ENCODE measurements around the gene LRRC4. TPM values are rescaled to one million over a fixed set of nuclear protein-coding genes. Genes with fewer than 3 reads are reported as not detected.

LRRC4 gene
- total and polyA plus RNA-seq, 7 donors, result 0.39 to 5.0 (median 2.7) TPM

DNA sequence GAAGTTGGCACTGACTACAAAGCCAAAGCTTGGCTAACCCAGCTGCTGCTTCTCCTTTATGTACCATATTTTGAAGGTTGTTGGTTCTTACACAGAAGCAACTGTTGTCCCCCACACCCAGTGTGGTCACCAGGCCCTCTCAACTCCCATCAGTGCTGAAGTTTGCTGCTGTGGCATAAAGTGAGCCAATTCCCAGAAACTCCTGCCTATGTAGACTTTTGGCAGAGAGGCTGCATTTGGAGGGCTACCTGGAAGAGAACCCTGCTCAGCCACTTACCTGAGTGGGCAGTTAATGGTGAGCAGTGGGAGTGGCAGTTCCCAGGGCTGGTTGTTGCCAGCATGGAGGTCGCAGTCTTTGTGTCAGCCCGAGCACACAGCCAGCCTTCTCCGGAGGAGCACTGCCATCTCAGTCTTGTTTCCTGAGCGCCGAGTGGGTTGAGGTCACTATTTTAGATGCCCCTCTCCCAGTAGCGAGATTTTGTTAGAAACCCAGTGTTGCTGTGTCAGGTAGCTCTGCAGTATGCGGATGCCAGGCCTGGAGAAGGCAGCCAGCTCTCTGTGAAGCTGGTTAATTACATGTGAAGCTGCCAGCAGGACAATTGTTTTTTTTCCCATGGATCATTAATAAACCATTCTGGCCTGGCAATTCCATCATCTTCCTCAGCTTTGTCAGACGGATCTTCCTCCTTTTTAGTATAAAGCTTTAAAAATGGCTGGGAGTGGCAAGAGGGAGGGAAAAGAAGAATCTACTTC is 24.5 kb downstream of the LRRC4 start:
- Histone ChIP-seq H3K4me1 (peaks cover 6% of the 10 kb centered on the region), H3K27me3 (ENCODE audit: insufficient read depth in 3 of 3, low read length in 2 of 3) (no peaks in the 10 kb centered on the region), H3K27ac (no peak overlapping the region), H3K36me3 (ENCODE audit: insufficient read depth in 1 of 2, low read depth in 1 of 2) (no peaks in the 10 kb centered on the region), H3K4me3 (no peak overlapping the region), H3K9me3 (no peaks in the 10 kb centered on the region)
- intact Hi-C loops (cut with DNase I), result no loop called here
- no peak for TF ChIP-seq CTCF (IDR thresholded peaks at IDR 0.05)
- WGBS, 3 donors, result 83 to 93% (median 84%) methylated on average over 8 of the region's 8 CpGs
- DNase-seq, result no peak
- ATAC-seq, result no peak

DNA sequence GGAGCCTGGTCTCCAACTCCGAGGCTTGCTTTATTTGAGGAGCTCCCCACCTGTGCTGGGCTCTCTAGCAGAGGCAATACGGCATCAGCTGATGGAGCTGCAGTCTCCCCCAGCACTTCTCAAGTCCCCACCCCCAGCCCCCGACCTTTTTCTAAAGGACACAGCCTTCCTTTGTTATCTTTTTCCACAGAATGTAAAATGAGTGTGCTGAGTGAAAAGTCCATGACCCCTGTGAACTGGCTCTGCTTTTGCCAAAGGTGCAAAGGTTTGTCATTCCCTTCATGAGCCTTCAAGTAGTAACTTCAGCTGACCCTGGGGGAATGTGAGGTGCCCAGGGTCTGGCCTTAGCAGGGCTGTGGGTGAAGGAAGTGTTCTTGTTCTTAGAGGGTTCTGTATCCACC is 25.5 kb downstream of the LRRC4 start:
- no peak for TF ChIP-seq CTCF (IDR thresholded peaks at IDR 0.05)
- DNase-seq (no peak), ATAC-seq (no peak)
- Histone ChIP-seq H3K4me1 (no peaks in the 10 kb centered on the region), H3K36me3 (ENCODE audit: insufficient read depth in 1 of 2, low read depth in 1 of 2) (no peaks in the 10 kb centered on the region), H3K27me3 (ENCODE audit: insufficient read depth in 3 of 3, low read length in 2 of 3) (no peaks in the 10 kb centered on the region), H3K9me3 (no peaks in the 10 kb centered on the region), H3K4me3 (no peak overlapping the region), H3K27ac (no peak overlapping the region)
- 85 to 92% (median 86%) methylated on average over 3 of the region's 3 CpGs for WGBS, 3 donors
- intact Hi-C loops (cut with DNase I), result no loop called here

DNA sequence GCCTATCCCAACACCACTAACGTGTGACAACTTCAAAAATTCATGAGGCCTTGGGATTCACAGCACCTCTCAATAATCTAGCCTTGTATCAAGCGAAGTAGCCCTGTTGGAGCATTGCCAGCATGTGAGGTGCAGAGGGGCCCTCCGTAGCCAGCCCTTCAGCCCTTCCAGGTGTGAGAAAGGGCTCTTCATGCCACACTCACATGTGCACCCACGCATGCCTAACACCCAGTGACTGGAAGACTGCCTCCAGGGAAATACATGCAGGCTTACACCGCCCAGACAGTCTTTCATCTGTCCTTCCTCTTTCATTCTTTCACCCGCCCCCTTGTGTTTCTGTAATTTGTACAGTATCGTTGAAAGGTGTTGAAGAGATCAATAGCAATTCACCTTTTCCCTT is 26.1 kb downstream of the LRRC4 start:
- Histone ChIP-seq H3K4me1 (no peaks in the 10 kb centered on the region), H3K9me3 (no peaks in the 10 kb centered on the region), H3K4me3 (no peak overlapping the region), H3K27ac (no peak overlapping the region), H3K27me3 (ENCODE audit: insufficient read depth in 3 of 3, low read length in 2 of 3) (no peaks in the 10 kb centered on the region), H3K36me3 (ENCODE audit: insufficient read depth in 1 of 2, low read depth in 1 of 2) (no peaks in the 10 kb centered on the region)
- no peak for TF ChIP-seq CTCF (IDR thresholded peaks at IDR 0.05)
- no peak for ATAC-seq
- 93 to 94% (median 93%) methylated on average over 7 of the region's 7 CpGs for WGBS, 3 donors
- no peak for DNase-seq
- intact Hi-C loops (cut with DNase I), result no loop called here

- no peak for TF ChIP-seq CTCF (IDR thresholded peaks at IDR 0.05)
- intact Hi-C loops (cut with DNase I), result no loop called here
- Histone ChIP-seq H3K27ac (no peak overlapping the region), H3K27me3 (ENCODE audit: insufficient read depth in 3 of 3, low read length in 2 of 3) (no peaks in the 10 kb centered on the region), H3K36me3 (ENCODE audit: insufficient read depth in 1 of 2, low read depth in 1 of 2) (no peaks in the 10 kb centered on the region), H3K4me1 (no peaks in the 10 kb centered on the region), H3K4me3 (no peak overlapping the region), H3K9me3 (no peaks in the 10 kb centered on the region)
- ATAC-seq, result no peak
- 88 to 93% (median 92%) methylated on average over 6 of the region's 6 CpGs for WGBS, 3 donors
- DNase-seq, result no peak
Observed at GRCh38 chr7:128004623-128005022, 26.6 kb downstream of the LRRC4 start.

GRCh38 chr7:128003787-128004186 is 27.4 kb downstream of the LRRC4 start:
- intact Hi-C loops (cut with DNase I), result no loop called here
- no peaks in the 10 kb centered on the region for H3K27me3 ChIP-seq (ENCODE audit: insufficient read depth in 3 of 3, low read length in 2 of 3)
- H3K4me3 ChIP-seq, result no peak overlapping the region
- no peak for TF ChIP-seq CTCF (IDR thresholded peaks at IDR 0.05)
- ATAC-seq (no peak), DNase-seq (no peak)
- H3K9me3 ChIP-seq, result no peaks in the 10 kb centered on the region
- H3K4me1 ChIP-seq, result no peaks in the 10 kb centered on the region
- 65 to 80% (median 72%) methylated on average over 2 of the region's 2 CpGs for WGBS, 3 donors
- no peaks in the 10 kb centered on the region for H3K36me3 ChIP-seq (ENCODE audit: insufficient read depth in 1 of 2, low read depth in 1 of 2)
- no peak overlapping the region for H3K27ac ChIP-seq

Measured in psoas muscle (tissue), 8 donors.